OCI-LY3 (cell line): Measurements from ENCODE around the gene POU2F1.

ENCODE experiments used
- H2AFZ ChIP-seq: fragments of 200-600, 300-600 bp; shearing (Covaris generic); 2 replicates; pipeline ENCODE4 v1.6.0; 2014; ENCODE audit warnings: antibody characterized with exemption, low read depth, low read length
- H3K27ac ChIP-seq: fragments of 200-600, 300-600 bp; sonication (generic); 2 replicates; pipeline ENCODE4 v1.5.1; 2014; ENCODE audit warnings: mild to moderate bottlenecking, low read length, moderate library complexity, mixed read lengths
- H3K27me3 ChIP-seq: fragments of 200-600, 300-600 bp; sonication (generic); 2 replicates; pipeline ENCODE4 v1.6.1; 2014; ENCODE audit warnings: low read depth, low read length, mixed read lengths
- H3K36me3 ChIP-seq: fragments of 200-600, 300-600 bp; sonication (generic); replicated peaks from 2 replicates; pipeline ENCODE3; 2014; ENCODE audit warnings: low read depth, low read length, mixed read lengths
- H3K4me1 ChIP-seq: fragments of 300-600, 200-600 bp; sonication (generic); 2 replicates; pipeline ENCODE4 v1.6.1; 2014; ENCODE audit warnings: low read length, mixed read lengths
- H3K4me2 ChIP-seq: fragments of 200-600, 300-600 bp; sonication (generic); 2 replicates; pipeline ENCODE4 v1.6.1; 2014; ENCODE audit warnings: low read length, mixed read lengths
- H3K4me3 ChIP-seq: fragments of 300-600, 200-600 bp; sonication (generic); 2 replicates; pipeline ENCODE4 v1.5.1; 2014; ENCODE audit warnings: antibody characterized with exemption, mild to moderate bottlenecking, low read length, moderate library complexity
- H3K79me2 ChIP-seq: fragments of 300-600, 200-600 bp; shearing (Covaris generic); 2 replicates; pipeline ENCODE4 v1.6.1; 2014; ENCODE audit warnings: mild to moderate bottlenecking, low read length, mixed read lengths
- H3K9ac ChIP-seq: fragments of 300-600, 200-600 bp; shearing (Covaris generic); 2 replicates; pipeline ENCODE4 v1.6.0; 2014; ENCODE audit warnings: mild to moderate bottlenecking, low read length, moderate library complexity
- H3K9me3 ChIP-seq: fragments of 200-600, 300-600 bp; shearing (Covaris generic); 2 replicates; pipeline ENCODE4 v1.6.1; 2014; ENCODE audit warnings: low read length, mixed read lengths; ENCODE audit not compliant: insufficient read depth
- H4K20me1 ChIP-seq: fragments of 200-600, 300-600 bp; sonication (generic); 2 replicates; pipeline ENCODE4 v1.6.1; 2016; ENCODE audit warnings: low read length, mixed read lengths; ENCODE audit not compliant: insufficient read depth
- CTCF ChIP-seq: fragments of 200-600, 300-600 bp; sonication (generic); IDR thresholded peaks from 2 replicates; pipeline ENCODE4 v1.5.1; 2014; ENCODE audit warnings: antibody characterized with exemption, low read length, low read depth
- EZH2phosphoT487 ChIP-seq: fragments of 200-600 bp; shearing (Covaris generic); IDR thresholded peaks from 2 replicates; pipeline ENCODE4 v1.6.1; 2018; ENCODE audit warnings: antibody characterized with exemption, mixed run types, low read depth

Gene POU2F1

GRCh38 chr1:167232801-167233200, 12.1 kb downstream of the POU2F1 start:
- Histone ChIP-seq H3K9me3 (no peaks in the 10 kb centered on the region), H3K4me3 (no peak overlapping the region), H4K20me1 (peaks cover 82% of the 10 kb centered on the region), H3K27ac (no peak overlapping the region), H3K9ac (no peak overlapping the region), H3K79me2 (peaks cover 96% of the 10 kb centered on the region), H3K27me3 (no peaks in the 10 kb centered on the region), H3K4me1 (peaks cover 19% of the 10 kb centered on the region), H3K4me2 (no peak overlapping the region), H2AFZ (no peak overlapping the region), H3K36me3 (no peaks in the 10 kb centered on the region)
- TF ChIP-seq EZH2phosphoT487 = no peak
- TF ChIP-seq CTCF = no peak

- no peaks in the 10 kb centered on the region for H3K27me3 ChIP-seq
- TF ChIP-seq CTCF (no peak), EZH2phosphoT487 (no peak)
- no peaks in the 10 kb centered on the region for H3K9me3 ChIP-seq
- H4K20me1 ChIP-seq = peaks cover 78% of the 10 kb centered on the region
- H3K27ac ChIP-seq = no peak overlapping the region
- H2AFZ ChIP-seq = no peak overlapping the region
- no peaks in the 10 kb centered on the region for H3K36me3 ChIP-seq
- peaks cover 94% of the 10 kb centered on the region for H3K79me2 ChIP-seq
- H3K4me2 ChIP-seq = no peak overlapping the region
- H3K4me1 ChIP-seq = peaks cover 19% of the 10 kb centered on the region
- no peak overlapping the region for H3K4me3 ChIP-seq
- no peak overlapping the region for H3K9ac ChIP-seq
Measured at GRCh38 chr1:167233373-167233772, 12.7 kb downstream of the POU2F1 start.

GRCh38 chr1:167237000-167237399, 16.3 kb downstream of the POU2F1 start:
- TF ChIP-seq CTCF (no peak), EZH2phosphoT487 (no peak)
- H3K4me2 ChIP-seq = no peak overlapping the region
- no peak overlapping the region for H3K4me3 ChIP-seq
- peaks cover 58% of the 10 kb centered on the region for H4K20me1 ChIP-seq
- H3K9me3 ChIP-seq = no peaks in the 10 kb centered on the region
- H3K79me2 ChIP-seq = peaks cover 92% of the 10 kb centered on the region
- H3K4me1 ChIP-seq = peaks cover 1% of the 10 kb centered on the region
- H3K36me3 ChIP-seq = no peaks in the 10 kb centered on the region
- no peak overlapping the region for H3K9ac ChIP-seq
- H2AFZ ChIP-seq = no peak overlapping the region
- no peaks in the 10 kb centered on the region for H3K27me3 ChIP-seq
- H3K27ac ChIP-seq = no peak overlapping the region

GRCh38 chr1:167238713-167239112, 18.0 kb downstream of the POU2F1 start:
- Histone ChIP-seq H3K27ac (no peak overlapping the region), H4K20me1 (peaks cover 52% of the 10 kb centered on the region), H3K27me3 (no peaks in the 10 kb centered on the region), H2AFZ (no peak overlapping the region), H3K9me3 (0 out of 2 replicates have a peak, but pooled peaks cover under 1% of the 10 kb centered on the region), H3K4me3 (no peak overlapping the region), H3K9ac (no peak overlapping the region), H3K36me3 (peaks cover 1% of the 10 kb centered on the region), H3K79me2 (peaks cover 86% of the 10 kb centered on the region), H3K4me1 (no peaks in the 10 kb centered on the region), H3K4me2 (no peak overlapping the region)
- TF ChIP-seq CTCF (no peak), EZH2phosphoT487 (no peak)
